ENCODE measurements around the gene UFC1.

GRCh38 chr1:161130266-161130665 lies 23.5 kb upstream of the UFC1 start:
- TF ChIP-seq CTCF (IDR thresholded peaks at IDR 0.05; ENCODE audit: poor library complexity) (no peak), EZH2 (IDR thresholded peaks at IDR 0.05; ENCODE audit: borderline replicate concordance) (no peak), EZH2phosphoT487 (IDR thresholded peaks at IDR 0.05; ENCODE audit: low read depth, severe bottlenecking, unreplicated experiment) (no peak)

All from hepatocyte (in vitro differentiated cells).